Vagina (tissue), 2 donors: Measurements from ENCODE around the gene TRDN.

Source experiments
- CTCF ChIP-seq, 3 experiments: fragments of 450-650 bp in 2 of 3; fragments of 200-600 bp in 1 of 3; sonication (generic) in 1 of 3; IDR thresholded peaks; one replicate each; pipeline ENCODE4 v1.5.1; 2017 to 2019; ENCODE audit warnings: antibody characterized with exemption in 3 of 3, mild to moderate bottlenecking in 2 of 3, moderate library complexity in 2 of 3
- POLR2A ChIP-seq, 2 donors: fragments of 450-650 bp; IDR thresholded peaks; one replicate each; pipeline ENCODE4 v1.6.1; 2017; ENCODE audit warnings: antibody characterized with exemption in 2 of 2, mild to moderate bottlenecking in 2 of 2, moderate library complexity in 2 of 2

- no peak for TF ChIP-seq CTCF (IDR thresholded peaks at IDR 0.05)
- no peak for TF ChIP-seq POLR2A (IDR thresholded peaks at IDR 0.05)
Measured at GRCh38 chr6:123635567-123635966, 1.2 kb downstream of the TRDN start.
